H1 (cell line): ENCODE data around the gene TMEM178B.

Experiments used
- CTCF ChIP-seq, 3 experiments: IDR thresholded peaks; 1 replicate in 2 of 3; 2 replicates in 1 of 3; pipeline versions ENCODE4 v1.5.1 to v1.6.1; 2011; ENCODE audit warnings: low read length in 3 of 3, mild to moderate bottlenecking in 3 of 3, inconsistent platforms in 2 of 3, low read depth in 1 of 3, moderate library complexity in 1 of 3; ENCODE audit not compliant: insufficient read depth in 1 of 3; ENCODE audit errors: control extremely low read depth in 1 of 3
- EZH2 ChIP-seq: fragments of 200-600 bp; sonication (generic); IDR thresholded peaks from 2 replicates; pipeline ENCODE4 v1.7.1; 2012; ENCODE audit warnings: low read depth, mild to moderate bottlenecking, moderate library complexity, low read length, inconsistent platforms; ENCODE audit not compliant: severe bottlenecking
- JUND ChIP-seq: IDR thresholded peaks from 2 replicates; pipeline ENCODE4 v1.6.1; 2011; ENCODE audit warnings: mild to moderate bottlenecking, improper control_type of control experiment, low read length
- POLR2AphosphoS5 ChIP-seq: IDR thresholded peaks from 2 replicates; pipeline ENCODE4 v1.6.1; 2011; ENCODE audit warnings: low read depth, low read length
- RFX5 ChIP-seq: IDR thresholded peaks from 2 replicates; pipeline ENCODE4 v1.6.1; 2011; ENCODE audit warnings: low read depth, low read length, improper control_type of control experiment, borderline replicate concordance
- SP4 ChIP-seq: IDR thresholded peaks from 2 replicates; pipeline ENCODE4 v1.6.1; 2012; ENCODE audit warnings: low read length, inconsistent platforms
- SRF ChIP-seq: IDR thresholded peaks from 2 replicates; pipeline ENCODE4 v1.6.1; 2011; ENCODE audit warnings: mild to moderate bottlenecking, low read depth, low read length, moderate library complexity

- no peak for TF ChIP-seq RFX5
- TF ChIP-seq SRF: no peak
- no peak for TF ChIP-seq CTCF (IDR thresholded peaks at IDR 0.05; ENCODE audit: control extremely low read depth in 1 of 3, insufficient read depth in 1 of 3, low read depth in 1 of 3, low read length in 3 of 3)
- TF ChIP-seq EZH2: no peak
- no peak for TF ChIP-seq SP4
- no peak for TF ChIP-seq JUND
- TF ChIP-seq POLR2AphosphoS5: no peak
Measured at GRCh38 chr7:141361960-141362359, 288.1 kb downstream of the TMEM178B start.
